CD4-positive, alpha-beta T cell treated with Interleukin-2 at 100 ng/mL for 4 hours (primary cell): ENCODE measurements around the gene PHPT1.
A peak's percentile ranks its signal among the peaks of the same experiment; 100 is the strongest.
"Not testable (repeated sequence)": the region's sequence is repeated elsewhere in the genome, so short reads cannot be mapped to it uniquely, and the experiment has no call there.

ENCODE experiments used
- DNase-seq: peaks from one replicate; pipeline ENCODE4 v3.0.0-alpha.2; 2020; ENCODE audit warnings: low spot score

Gene PHPT1

DNA sequence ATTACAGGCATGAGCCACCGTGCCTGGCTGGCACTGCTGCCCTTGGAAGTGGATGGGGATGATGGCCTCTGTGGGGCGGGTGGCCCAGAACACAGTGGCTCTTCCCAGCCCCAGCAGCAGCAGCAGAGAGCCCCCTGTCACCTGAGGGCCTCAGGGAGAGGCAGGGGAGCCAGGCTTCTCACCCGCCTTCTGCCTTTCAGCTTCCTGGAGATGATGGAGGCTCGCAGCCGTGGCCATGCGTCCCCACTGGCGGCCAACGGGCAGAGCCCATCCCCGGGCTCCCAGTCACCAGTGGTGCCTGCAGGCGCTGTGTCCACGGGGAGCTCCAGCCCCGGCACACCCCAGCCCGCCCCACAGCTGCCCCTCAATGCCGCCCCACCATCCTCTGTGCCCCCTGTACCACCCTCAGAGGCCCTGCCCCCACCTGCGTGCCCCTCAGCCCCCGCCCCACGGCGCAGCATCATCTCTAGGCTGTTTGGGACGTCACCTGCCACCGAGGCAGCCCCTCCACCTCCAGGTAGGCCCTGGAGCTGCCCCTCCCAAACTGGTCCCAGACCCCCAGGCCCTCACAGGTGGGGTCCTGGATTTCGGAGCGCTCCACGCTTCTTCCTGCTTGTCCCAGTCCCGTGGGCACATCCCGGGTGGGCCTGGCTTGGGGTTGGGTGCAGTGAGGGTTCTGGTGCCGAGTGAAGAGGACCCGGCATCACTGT, 11.9 kb upstream of the PHPT1 start:
- no peak for DNase-seq

DNA sequence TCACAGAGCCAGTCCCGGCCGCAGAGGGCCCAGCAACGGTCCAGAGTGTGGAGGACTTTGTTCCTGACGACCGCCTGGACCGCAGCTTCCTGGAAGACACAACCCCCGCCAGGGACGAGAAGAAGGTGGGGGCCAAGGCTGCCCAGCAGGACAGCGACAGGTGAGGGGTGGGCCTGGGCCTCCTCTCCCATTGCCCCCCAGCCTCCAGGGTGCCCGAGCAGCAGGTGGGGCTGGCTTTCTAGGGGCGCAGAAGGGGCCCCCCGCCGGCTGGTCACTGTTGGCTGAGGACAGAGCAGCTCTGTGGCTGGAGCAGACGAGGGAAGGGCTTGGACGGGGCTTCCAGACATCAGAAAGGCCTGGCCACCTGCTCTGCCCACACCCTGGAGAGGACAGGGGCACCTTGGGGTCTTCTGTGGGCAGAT, 11.3 kb upstream of the PHPT1 start:
- not testable (repeated sequence) for DNase-seq

DNA sequence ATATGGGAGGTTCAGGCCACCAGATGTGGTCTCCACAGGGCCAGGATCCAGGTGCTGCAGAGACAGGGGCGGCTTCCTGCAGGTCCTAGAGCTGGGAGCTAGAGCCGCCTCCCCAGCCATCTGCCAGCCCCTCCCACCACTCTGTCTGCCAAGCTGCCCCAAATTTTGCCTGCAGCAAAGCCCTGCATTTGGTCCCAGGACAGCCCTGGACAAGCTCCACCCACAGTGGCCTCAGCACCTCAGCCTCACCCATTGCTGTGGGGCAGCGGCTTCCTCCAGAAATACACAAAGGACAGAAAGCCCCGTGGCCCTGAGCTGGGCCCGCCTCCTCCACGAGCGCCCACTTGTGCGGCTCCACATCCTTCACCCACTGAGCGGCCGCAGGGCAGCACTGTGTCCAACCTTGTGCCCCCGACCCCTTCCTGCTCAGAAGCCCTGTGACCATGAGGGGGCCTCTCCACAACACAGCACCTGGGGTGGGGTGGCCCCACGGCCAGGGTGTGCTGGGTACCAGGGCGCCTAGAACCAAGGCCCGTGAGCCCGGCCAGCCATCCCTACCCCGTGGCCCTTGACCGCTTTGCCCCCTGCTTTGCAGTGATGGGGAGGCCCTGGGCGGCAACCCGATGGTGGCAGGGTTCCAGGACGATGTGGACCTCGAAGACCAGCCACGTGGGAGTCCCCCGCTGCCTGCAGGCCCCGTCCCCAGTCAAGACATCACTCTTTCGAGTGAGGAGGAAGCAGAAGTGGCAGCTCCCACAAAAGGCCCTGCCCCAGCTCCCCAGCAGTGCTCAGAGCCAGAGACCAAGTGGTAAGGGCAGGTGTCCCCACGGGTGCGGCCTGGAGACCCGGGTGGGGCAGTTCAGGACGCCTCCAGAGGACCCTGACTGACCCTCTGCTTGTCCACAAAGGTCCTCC, 10.6 kb upstream of the PHPT1 start:
- DNase-seq, result no peak

DNA sequence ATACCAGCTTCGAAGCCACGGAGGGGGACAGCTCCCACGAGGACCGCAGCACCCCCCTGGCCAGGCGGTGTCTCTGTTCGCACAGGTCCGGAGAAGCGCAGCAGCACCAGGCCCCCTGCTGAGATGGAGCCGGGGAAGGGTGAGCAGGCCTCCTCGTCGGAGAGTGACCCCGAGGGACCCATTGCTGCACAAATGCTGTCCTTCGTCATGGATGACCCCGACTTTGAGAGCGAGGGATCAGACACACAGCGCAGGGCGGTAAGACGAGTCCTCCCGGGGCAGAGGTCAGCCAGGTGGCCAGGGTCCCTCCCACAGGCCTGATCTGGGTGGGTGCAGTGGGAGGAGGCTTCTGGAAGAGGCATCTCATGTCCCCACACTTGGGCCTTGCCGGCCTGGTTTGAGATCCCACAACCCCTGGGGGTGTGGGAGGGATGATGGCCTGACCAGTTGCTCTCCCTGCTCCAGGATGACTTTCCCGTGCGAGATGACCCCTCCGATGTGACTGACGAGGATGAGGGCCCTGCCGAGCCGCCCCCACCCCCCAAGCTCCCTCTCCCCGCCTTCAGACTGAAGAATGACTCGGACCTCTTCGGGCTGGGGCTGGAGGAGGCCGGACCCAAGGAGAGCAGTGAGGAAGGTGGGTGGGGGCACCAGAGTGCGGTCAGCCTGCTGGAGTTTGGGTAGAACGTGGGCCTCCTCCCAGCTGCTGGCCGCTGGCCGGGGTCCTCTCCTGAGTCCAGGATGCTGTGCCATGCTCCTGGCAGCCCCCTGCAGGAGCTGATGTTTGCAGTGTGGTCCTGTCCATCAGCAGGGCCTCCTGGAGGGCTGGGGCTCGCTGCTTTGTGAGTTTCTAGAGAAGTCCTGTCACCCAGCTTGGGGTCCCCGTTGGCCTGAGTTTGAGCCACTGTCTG, 9.7 kb upstream of the PHPT1 start:
- no peak for DNase-seq

DNA sequence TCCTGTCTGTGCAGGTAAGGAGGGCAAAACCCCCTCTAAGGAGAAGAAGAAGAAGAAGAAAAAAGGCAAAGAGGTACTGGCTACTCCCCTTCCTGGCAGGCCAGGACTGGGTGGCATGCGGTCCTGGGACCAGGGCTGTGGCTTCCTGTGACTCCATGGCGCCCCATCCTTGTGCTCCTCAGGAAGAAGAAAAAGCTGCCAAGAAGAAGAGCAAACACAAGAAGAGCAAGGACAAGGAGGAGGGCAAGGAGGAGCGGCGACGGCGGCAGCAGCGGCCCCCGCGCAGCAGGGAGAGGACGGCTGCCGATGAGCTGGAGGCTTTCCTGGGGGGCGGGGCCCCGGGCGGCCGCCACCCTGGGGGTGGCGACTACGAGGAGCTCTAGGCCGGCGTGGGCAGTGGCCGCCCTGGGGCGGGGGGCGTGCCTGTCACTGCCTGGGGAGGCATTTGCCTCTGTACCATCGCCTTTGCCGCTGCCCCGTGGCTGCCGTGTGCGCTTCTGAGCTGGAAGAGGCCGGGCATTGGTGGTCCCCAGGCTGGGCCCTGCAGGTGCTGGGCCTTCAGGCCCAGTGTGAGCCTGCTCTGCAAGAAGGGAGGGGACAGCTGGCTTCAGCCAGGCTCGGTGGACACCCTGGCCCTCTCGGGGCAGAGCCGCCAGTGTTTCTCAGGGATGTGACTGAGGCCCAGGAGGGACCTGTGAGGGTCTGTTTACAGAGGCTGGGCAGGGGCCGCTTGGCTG, 8.9 kb upstream of the PHPT1 start:
- DNase-seq, result no peak

DNA sequence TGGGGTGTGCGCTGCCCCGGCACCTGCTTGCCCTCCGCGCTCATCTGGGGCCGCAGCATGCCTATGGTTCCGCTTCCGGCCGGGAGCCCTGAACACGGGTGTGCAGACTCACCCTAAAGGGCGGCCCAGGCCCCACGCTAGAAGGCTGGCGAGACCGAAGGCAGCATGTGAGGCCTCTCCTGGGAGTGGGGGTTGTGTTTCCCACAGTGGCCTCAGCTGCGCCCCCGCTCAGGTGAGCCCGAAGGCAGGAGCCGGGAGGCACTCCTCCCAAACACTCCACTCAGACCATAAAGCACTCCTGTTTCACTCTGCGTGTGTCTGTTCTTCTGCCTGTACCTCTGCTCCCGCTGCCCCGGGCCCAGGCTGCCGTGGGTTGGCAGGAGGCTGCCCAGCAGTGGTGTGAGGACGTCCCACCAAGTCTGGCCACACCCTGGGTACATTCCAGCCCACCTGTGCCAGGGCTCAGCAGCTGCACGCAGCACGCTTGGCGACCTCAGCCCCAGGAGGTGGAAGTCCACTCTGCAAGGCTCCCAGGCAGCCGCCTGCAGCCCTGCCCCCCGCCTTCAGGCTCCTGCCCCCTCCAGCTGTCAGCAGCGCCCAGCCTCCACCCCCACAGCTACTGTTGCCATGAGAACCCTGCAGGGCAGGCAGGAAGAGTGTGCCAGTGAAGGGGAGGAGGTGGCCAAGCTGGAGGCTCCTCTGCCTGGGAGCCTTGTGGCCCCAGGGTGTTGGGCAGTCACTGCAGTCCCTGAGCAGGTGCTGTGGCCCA, 8.1 kb upstream of the PHPT1 start:
- DNase-seq, result no peak

DNA sequence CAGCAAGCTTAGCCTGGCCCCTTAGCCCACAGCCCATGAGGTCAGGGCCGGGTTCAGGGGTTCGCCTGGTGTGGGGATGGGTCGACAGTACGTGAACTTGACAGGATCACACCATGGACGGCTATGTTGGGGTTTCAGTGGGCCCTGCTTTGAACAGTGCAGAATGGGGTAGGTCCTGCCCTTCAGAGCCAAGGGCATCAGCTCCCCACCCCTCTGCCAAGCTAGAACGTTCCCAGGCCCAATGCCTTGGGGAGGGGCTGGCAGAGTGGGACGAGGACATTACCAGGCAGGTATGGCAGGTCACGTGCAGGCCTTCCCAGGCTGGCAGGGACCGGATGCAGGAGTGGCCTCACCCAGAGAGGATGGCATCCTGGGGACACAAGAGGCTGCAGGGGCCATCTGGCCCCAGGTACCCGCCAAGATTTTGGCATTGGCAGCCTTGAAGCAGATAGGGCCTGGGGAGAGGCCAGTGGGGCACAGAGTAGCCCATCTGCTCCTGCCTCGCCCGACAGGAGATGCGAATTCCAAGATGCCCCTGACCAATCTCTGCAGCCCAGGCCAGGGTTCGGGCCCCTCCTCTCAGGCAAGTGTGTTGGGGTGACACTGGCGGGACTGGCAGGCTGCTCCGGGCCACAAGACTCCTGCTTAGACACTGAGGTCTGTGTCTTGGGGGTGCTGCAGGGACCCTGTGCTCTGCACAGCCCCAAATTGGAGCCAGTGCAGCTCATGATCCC, 7.4 kb upstream of the PHPT1 start:
- not testable (repeated sequence) for DNase-seq

DNA sequence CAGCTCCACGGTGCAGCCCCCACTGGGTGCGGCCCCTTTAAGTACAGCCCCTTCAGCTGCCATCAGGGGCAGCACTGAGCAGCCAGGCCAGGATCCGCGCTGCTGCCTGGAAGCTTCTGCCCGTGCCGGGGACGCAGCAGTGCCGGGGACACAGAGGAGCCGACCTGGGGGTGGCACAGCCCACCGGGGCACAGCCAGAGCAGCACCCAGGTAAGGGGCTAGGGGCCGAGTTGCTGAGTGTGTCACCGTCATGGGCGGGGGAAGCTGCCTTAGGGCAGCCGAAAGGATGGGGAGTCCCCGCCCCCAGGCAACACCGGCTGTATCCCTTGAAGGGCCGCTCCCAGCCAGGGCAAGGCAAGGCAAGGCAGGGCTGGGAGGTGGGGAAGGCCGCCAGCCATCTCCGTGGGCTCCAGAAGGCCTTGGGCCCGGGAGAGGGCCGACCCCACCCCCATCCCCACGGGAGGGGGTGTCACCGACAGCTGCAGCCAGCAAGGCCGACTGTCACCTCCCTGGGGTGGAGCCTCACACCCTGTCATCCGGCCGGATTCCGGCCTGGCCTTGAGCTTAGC, 6.7 kb upstream of the PHPT1 start, which contains the start of gene AJM1:
TSS of gene AJM1 (plus strand) at position 99 of the 569 bp plus-strand sequence. CDS start 1,937 bp downstream, outside the sequence.
- peak; percentile 84 for DNase-seq

DNA sequence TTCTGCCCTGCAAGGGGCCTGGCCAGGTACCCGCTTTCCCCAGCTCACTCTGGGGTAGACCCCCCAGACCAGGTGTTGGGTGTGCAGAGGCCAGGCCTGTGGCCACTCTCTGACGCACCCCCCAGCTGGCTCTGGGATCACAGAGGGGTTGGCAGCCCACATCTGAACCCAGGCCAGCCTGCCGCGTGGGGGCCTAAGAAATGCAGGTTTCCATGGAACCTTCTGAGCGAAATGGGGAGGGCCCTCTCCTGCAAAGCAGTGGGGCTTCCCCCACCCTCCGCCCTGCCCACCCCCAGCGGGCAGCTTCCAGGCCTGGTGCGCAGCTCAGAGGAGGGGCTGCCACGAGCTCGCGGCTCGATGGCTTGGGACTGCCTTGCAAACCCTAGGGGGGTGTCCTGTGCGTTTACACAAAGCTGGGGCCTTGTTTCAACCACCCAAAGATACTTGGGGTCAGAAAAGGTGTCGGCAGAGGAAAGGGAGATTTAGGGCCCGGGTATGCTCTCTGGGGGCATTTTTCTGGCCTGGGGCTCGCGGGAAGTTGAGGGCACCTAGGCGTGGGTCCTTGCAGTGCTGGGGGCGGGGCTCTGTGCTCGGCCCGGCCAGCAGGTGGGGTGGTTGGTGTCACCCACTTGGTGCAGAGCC, 5.9 kb upstream of the PHPT1 start:
- DNase-seq, result not testable (repeated sequence)

DNA sequence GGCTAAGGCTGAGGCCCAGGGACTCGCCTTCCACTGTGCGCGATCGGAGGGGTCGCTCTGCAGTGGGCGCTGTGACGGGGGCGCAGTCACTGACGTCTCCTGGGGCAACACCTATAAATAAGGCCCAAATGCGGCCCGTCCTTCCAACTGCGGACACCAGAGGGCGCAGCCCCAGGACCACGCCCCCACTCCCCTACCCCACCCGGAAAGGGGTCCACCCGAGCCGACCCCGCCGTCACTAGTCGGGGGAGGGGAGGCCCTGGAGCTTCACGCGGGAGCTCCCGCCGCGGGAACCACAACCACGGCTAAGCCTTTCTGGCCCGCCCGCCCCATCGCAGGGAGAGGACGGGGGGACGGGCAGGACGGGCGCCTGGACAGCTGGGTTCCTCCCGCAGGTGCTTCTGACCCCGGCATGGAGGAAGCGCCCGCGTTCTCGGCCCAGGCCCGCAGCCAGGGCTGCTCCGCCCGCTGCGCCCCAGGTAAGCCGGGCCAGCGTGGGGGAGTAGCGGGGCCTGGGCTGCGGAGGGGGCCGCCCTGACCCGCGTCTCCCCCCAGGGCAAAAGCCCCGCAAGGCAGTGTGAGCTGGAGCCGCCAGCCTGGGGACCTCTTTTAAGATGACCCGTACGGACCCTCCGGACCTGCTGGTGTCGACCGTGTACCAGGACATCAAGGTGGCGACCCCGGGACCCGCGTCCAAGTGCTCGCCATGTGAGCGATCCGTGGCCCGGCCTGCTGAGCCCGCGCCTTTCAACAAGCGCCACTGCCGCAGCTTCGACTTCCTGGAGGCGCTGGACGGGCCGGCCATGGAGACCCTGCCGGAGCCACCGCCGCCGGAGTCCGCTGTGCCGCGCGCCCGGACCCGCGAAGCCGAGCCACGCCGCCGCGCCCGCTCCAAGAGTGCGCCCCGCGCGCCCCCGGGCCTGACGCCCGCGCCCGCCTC, 5.1 kb upstream of the PHPT1 start:
- peak; percentile 66 for DNase-seq

DNA sequence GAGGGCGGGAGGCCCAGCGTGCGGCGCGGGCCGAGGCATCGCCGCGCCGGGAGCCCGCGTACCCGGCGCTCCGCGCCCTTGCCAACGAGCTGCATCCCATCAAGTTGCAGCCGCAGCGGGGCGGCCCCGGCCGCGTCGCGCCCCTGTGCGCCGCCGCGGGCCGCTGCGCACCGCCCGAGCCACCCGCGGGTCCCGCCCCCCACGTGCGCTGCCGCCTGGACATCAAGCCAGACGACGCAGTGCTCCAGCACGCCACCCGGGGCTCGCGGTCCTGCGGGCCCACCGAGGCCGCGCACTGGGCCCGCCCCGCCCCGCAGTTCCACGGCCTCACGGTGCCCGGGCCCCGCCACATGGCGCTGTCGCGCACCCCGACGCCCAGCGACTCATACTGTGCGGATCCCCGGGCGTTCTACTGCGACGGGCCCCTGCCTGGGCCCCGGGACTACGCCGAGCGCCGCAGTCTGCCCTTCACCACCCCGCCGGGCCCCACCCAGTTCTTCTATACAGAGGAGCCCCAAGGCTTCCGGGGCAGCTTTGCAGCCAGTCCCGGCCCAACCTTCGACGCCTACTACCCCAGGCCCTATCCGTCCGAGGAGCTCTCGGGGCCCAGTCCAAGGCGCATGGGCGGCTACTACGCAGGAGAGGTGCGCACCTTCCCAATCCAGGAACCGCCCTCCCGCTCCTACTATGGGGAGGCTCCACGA, 4.3 kb upstream of the PHPT1 start:
- DNase-seq, result no peak

DNA sequence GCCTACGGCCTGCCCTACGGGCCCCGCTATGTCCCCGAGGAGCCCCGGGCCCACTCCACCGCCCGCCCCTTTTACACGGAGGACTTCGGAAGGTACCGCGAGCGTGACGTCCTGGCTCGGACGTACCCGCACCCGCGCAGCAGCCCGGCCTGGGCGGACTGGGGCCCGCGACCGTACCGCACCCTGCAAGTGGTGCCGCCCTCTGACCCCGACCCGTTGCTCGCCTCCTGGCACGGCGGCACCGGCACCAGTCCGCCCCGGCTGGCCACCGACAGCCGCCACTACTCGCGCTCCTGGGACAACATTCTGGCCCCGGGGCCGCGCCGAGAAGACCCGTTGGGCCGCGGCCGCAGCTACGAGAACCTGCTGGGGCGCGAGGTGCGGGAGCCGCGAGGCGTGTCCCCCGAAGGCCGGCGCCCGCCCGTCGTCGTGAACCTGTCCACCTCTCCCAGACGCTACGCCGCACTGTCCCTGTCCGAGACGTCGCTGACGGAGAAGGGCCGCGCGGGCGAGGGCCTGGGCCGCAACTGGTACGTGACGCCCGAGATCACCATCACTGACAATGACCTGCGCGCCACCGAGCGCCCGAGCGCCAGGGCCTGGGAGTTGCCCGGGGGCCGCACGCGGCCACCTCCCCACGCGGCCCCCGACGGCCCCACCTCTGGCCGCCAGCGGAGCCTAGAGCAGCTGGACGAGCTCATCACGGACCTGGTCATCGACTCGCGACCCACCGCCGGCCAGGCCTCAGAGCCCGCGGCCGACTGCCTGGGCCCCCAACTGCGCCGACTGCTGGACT, 3.5 kb upstream of the PHPT1 start:
- no peak for DNase-seq

DNA sequence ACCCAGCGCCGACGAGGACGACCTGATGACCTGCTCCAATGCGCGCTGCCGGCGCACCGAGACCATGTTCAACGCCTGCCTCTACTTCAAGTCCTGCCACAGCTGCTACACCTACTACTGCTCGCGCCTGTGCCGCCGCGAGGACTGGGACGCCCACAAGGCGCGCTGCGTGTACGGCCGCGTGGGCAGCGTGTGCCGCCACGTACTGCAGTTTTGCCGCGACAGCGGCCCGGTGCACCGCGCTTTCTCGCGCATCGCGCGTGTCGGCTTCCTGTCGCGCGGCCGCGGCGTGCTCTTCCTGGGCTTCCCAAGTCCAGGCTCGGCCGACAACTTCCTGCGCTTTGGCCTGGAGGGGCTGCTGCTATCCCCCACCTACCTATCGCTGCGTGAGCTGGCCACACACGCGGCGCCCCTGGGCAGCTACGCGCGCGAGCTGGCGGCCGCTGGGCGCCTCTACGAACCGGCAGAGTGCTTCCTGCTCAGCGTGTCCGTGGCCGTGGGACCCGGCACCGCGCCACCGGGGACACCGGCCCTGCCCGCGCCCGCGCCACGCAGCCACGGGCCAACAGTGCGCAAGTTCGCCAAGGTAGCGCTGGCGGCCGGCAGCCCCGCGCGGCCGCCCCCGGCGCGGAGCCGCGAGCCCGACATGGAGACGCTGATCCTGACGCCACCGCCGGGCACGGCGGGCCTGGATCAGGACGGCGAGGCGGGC, 2.7 kb upstream of the PHPT1 start:
- DNase-seq, result no peak

DNA sequence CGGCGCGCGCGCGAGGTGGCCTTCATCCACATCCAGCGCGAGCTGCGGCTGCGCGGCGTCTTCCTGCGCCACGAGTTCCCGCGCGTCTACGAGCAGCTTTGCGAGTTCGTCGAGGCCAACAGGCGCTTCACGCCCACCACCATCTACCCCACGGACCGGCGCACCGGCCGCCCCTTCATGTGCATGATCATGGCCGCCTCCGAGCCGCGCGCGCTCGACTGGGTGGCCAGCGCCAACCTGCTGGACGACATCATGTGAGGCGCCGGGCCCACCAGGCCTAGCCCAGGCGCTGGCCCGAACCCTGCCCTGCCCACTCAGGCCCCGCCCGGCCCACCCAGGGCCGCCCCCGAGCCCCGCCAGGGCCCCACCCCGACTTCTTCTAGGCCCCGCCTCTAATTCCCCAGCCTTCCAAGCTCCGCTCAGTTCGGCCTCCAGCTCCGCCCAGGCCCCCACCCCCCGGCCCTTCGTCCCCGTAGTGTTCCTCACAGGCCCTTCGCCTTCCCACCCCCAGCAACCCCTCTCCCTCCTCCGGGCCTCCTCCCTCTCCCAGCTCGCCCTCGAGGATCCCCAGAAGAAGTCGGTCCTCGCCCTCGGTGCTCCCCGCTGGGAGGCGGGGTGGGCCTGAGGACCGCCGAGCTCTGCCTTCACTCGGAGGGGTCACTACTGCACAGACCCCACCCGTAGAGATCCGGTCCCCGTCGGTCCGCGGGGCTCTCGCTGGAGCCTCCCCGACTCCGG, 2.0 kb upstream of the PHPT1 start:
- no peak for DNase-seq

DNA sequence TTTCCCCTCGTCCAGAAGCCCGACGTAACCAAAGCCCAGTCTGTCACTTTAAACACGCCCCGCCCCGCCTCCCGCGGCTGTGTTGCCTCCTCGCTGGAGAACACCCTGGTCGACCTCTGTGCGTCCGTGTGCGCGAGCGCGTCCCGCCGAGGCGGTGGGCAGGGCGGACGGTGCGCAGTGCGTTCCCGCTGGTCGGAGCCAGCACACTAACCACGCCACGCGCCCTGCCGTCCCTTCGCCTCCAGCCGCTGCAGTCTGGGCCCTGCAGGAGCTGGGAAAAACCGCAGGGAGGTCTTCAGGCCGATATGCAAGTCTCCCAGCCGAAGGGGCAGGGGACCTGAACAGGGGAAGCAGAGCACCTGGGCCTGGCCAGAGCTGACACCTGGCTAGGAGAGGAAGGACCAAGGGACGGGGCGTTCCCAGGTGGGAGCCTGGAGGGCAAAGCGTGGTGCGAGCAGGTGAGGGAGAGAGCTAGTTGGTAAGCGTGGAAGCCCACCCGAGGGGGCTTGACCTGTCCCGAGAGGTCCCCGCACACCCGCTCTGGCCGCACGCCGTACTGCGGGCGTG, 1.3 kb upstream of the PHPT1 start:
- peak; percentile 74 for DNase-seq
